ENCODE results near the gene NKAP. TPM values are rescaled to one million over a fixed set of nuclear protein-coding genes. Genes with fewer than 3 reads are reported as not detected.
"Not testable (repeated sequence)": the region's sequence is repeated elsewhere in the genome, so short reads cannot be mapped to it uniquely, and the experiment has no call there.

Gene NKAP
- total RNA-seq, 4 donors from 2014 or later = 5.9 to 12.6 (median 6.3) TPM

DNA sequence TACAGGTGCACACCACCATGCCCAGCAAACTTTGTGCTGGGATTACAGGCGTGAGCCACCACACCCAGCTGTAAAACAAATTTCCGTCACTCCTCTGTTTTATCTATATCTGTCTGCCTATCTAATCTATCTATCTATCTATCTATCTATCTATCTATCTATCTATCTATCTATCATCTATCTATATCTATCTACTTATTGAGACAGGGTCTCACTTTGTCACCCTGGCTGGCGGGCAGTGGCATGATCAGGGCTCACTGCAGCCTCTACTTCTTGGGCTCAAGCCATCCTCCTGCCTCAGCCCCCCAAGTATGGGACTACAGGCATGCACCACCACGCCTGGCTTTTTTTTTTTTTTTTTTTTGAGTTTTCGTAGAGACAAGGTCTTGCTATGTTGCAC, 27.2 kb downstream of the NKAP start:
- Histone ChIP-seq H3K4me1 (no peaks in the 10 kb centered on the region), H3K27me3 (no peaks in the 10 kb centered on the region), H3K4me3 (no peak overlapping the region), H3K9me3 (no peaks in the 10 kb centered on the region), H3K27ac (no peak overlapping the region), H3K36me3 (no peaks in the 10 kb centered on the region)
- ATAC-seq = no peak
- 80 to 90% methylated on average over 2 of the region's 5 CpGs for WGBS, 2 donors (ENCODE audit: low coverage in 1 of 2)
- TF ChIP-seq, protein P1, sequence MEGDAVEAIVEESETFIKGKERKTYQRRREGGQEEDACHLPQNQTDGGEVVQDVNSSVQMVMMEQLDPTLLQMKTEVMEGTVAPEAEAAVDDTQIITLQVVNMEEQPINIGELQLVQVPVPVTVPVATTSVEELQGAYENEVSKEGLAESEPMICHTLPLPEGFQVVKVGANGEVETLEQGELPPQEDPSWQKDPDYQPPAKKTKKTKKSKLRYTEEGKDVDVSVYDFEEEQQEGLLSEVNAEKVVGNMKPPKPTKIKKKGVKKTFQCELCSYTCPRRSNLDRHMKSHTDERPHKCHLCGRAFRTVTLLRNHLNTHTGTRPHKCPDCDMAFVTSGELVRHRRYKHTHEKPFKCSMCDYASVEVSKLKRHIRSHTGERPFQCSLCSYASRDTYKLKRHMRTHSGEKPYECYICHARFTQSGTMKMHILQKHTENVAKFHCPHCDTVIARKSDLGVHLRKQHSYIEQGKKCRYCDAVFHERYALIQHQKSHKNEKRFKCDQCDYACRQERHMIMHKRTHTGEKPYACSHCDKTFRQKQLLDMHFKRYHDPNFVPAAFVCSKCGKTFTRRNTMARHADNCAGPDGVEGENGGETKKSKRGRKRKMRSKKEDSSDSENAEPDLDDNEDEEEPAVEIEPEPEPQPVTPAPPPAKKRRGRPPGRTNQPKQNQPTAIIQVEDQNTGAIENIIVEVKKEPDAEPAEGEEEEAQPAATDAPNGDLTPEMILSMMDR (IDR thresholded peaks at IDR 0.05) = no peak
- TF ChIP-seq EP300 (IDR thresholded peaks at IDR 0.05) (no peak), POLR2A (IDR thresholded peaks at IDR 0.05) (no peak), POLR2AphosphoS5 (IDR thresholded peaks at IDR 0.05) (no peak)

DNA sequence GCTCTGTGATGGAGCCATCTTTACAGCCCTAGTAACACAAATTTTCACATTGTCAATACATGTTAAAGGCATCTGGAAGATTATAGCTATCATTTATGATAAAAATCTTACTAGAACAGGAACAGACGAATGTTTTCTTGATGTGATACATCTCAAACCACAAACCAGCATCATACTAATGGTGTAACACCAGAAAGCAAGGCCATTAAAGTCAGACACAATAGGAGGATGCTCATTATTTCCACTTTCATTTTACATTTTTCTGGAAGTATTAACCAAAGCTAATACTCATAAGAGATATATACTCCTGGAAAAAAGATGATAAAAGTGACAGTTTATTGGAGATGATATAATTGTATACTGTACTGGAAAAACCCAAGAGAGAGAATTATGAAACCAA, 42.6 kb downstream of the NKAP start:
- TF ChIP-seq, protein P1 (IDR thresholded peaks at IDR 0.05) = no peak
- TF ChIP-seq POLR2AphosphoS5 (IDR thresholded peaks at IDR 0.05) = no peak
- TF ChIP-seq EP300 (IDR thresholded peaks at IDR 0.05) = no peak
- no peak for TF ChIP-seq POLR2A (IDR thresholded peaks at IDR 0.05)
- H3K9me3 ChIP-seq = no peaks in the 10 kb centered on the region
- no peak for ATAC-seq
- H3K4me1 ChIP-seq = no peaks in the 10 kb centered on the region
- H3K27me3 ChIP-seq = no peaks in the 10 kb centered on the region
- no peak overlapping the region for H3K4me3 ChIP-seq
- 55 to 87% methylated on average over 1 of the region's 1 CpG for WGBS, 2 donors (ENCODE audit: low coverage in 1 of 2)
- no peak overlapping the region for H3K27ac ChIP-seq
- H3K36me3 ChIP-seq = no peaks in the 10 kb centered on the region

DNA sequence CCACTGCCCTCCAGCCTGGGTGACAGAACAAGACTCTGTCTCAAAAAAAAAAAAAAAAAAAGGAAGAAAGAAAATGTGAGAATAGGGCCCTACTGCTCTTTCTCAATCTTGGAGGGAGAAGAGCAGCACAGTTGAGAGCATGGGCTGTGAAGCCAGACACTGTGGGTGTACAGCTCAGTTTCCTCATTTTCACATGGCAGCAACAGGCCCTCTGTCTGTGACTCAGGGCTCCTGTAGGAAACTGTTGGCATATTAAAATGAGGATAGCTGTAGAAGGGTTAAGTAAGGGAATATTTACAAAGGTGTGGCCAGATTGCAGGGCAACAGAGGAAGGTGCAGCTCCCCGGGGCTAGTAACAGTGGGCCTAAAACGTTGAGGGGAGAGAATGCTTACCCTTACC, 44.4 kb downstream of the NKAP start:
- ATAC-seq = no peak
- Histone ChIP-seq H3K27ac (no peak overlapping the region), H3K9me3 (no peaks in the 10 kb centered on the region), H3K36me3 (no peaks in the 10 kb centered on the region), H3K4me3 (no peak overlapping the region), H3K4me1 (no peaks in the 10 kb centered on the region), H3K27me3 (no peaks in the 10 kb centered on the region)
- TF ChIP-seq EP300 (IDR thresholded peaks at IDR 0.05) (no peak), POLR2AphosphoS5 (IDR thresholded peaks at IDR 0.05) (no peak), POLR2A (IDR thresholded peaks at IDR 0.05) (no peak)
- TF ChIP-seq, protein P1 (IDR thresholded peaks at IDR 0.05) = no peak
- 6 to 21% methylated on average over 2 of the region's 2 CpGs for WGBS, 2 donors (ENCODE audit: low coverage in 1 of 2)

DNA sequence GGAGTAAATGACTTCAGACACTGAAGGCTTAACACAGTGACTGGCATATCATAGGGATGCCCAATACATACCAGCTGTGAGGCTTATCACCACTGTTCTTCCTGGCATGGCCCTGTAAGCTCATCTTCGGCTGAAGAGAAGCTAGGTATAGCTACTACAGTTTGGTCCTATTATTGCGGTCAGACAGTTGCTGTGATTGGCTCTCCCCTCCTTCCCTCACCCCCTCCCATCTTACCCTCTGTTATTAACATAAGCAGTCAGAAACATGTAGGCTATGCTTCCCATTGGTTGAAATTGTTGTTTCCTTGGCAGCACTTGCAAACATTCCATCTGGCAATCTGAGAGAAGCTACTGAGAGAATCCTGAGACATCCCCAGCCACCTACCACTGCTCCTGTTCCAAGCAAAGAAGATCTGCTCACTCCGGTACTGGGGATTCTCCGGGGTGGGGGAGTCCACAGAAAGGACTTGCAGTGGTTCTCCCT, 47.7 kb downstream of the NKAP start, which contains the start of gene AKAP14:
AKAP14 (plus strand) TSS at position 51 of the 484 bp plus-strand sequence. CDS start 7,331 bp downstream, outside the sequence.
- 40 to 63% methylated on average over 1 to 2 of the region's 4 CpGs for WGBS, 2 donors (ENCODE audit: low coverage in 1 of 2)
- H3K36me3 ChIP-seq = no peaks in the 10 kb centered on the region
- no peaks in the 10 kb centered on the region for H3K4me1 ChIP-seq
- TF ChIP-seq POLR2AphosphoS5 (IDR thresholded peaks at IDR 0.05) (no peak), EP300 (IDR thresholded peaks at IDR 0.05) (no peak), POLR2A (IDR thresholded peaks at IDR 0.05) (no peak)
- TF ChIP-seq, protein P1 (IDR thresholded peaks at IDR 0.05) = no peak
- ATAC-seq = no peak
- H3K9me3 ChIP-seq = no peaks in the 10 kb centered on the region
- no peaks in the 10 kb centered on the region for H3K27me3 ChIP-seq
- H3K4me3 ChIP-seq = no peak within 1 kb of the TSS
- no peak within 1 kb of the TSS for H3K27ac ChIP-seq

DNA sequence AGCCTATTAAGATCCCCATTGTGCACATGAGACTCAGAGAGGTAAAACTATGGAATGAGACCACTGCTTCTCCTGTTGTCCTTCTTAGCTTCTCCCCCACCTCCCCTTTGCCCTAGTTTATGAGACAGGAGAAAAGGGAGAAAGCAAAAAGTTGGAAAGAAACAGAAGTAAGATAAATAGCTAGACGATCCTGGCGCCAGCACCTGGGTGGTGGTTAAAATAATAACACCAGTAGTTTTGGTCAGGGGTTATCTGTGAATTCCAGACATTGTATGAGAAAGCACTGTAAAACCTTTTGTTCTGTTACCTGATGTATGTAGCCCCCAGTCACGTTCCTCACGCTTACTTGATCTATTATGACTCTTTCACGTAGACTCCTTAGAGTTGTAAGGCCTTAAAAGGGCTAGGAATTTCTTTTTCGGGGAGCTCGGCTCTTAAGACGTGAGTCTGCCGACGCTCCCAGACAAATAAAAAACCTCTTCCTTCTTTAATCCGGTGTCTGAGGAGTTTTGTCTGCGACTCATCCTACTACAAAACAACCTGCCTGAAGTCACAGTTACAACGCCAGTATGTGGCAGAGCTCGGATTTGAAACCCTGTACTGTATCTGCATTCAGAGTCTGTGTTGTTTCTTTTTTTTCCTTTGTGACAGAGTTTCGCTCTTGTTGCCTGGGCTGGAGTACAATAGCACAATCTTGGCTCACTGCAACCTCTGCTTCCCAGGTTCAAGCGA, 51.4 kb downstream of the NKAP start:
- H3K4me1 ChIP-seq = peaks cover 0 to 10% (median 0%) of the 10 kb centered on the region in 3 donors
- 48 to 59% methylated on average over 10 to 15 of the region's 16 CpGs for WGBS, 2 donors (ENCODE audit: low coverage in 1 of 2)
- not testable (repeated sequence) for ATAC-seq, H3K36me3 ChIP-seq, H3K27me3 ChIP-seq, H3K9me3 ChIP-seq, H3K27ac ChIP-seq, H3K4me3 ChIP-seq

DNA sequence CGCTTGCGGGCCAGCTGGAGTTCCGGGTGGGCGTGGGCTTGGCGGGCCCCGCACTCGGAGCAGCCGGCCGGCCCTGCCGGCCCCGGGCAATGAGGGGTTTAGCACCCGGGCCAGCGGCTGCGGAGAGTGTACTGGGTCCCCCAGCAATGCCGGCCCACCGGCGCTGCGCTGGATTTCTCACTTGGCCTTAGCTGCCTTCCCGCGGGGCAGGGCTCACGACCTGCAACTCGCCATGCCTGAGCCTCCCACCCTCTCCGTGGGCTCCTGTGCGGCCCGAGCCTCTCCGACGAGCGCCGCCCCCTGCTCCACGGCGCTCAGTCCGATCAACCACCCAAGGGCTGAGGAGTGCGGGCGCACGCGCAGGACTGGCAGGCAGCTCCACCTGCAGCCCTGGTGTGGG, 52.9 kb downstream of the NKAP start:
- not testable (repeated sequence) for H3K9me3 ChIP-seq, H3K36me3 ChIP-seq, H3K27ac ChIP-seq, H3K4me3 ChIP-seq, H3K27me3 ChIP-seq, ATAC-seq
- H3K4me1 ChIP-seq = peaks cover 0 to 10% (median 0%) of the 10 kb centered on the region in 3 donors
- no CpG with 5 or more reads among the region's 36 CpGs for WGBS, 2 donors (ENCODE audit: low coverage in 1 of 2)

Data from gastroesophageal sphincter (tissue), 4 donors.